T-helper 1 cell treated with Interleukin-12 subunit alpha and Interleukin-12 subunit beta and Interleukin-4 antibody, amounts not matched to agents 30 ng/mL and 1 ng/mL, for 36 hours (primary cell): Measurements from ENCODE around the gene SCAF1. TPM values are rescaled to one million over a fixed set of nuclear protein-coding genes. Genes with fewer than 3 reads are reported as not detected.

Experiments used
- intact Hi-C: fragments of 100-400 bp; cut with micrococcal nuclease; formaldehyde crosslinking; loops from one replicate; pipeline ENCODE4 v1.15.1; 2024
- total RNA-seq: library from RNA; stranded (reverse); gene quantifications from 2 replicates; pipeline ENCODE4 v1.2.3, GENCODE V29; 2022

The SCAF1 gene
- total RNA-seq, 1 donor from 2014 or later, result 72.1 TPM

DNA sequence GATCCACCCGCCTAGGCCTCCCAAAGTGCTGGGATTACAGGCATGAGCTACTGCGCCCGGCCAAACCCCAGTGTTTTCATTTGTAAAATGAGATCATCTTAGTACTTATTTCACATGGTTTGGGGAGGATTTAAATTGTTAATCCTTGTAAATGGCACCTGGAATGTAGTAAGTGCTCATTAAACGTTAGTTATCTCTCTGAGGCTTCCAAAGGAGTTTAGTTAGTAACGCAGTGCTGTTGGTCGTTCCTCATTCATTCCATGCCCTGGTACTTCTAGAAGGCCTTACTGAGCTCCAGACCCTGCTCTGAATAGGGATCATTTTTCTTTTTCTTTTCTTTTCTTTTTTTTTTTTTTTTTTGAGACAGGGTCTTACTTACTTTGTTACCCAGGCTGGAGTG is 54.1 kb downstream of the SCAF1 start:
- intact Hi-C loops, result loop anchor here (10.0 kb wide), 1 partner anchor 289 kb away; no protein-coding TSS in a partner anchor

- intact Hi-C loops, result loop anchor here (10.0 kb wide), 1 partner anchor 288 kb away; no protein-coding TSS in a partner anchor
Observed at GRCh38 chr19:49696865-49697264, 54.9 kb downstream of the SCAF1 start.

- intact Hi-C loops, result loop anchor here (10.0 kb wide), 1 partner anchor 285 kb away; no protein-coding TSS in a partner anchor
Observed at GRCh38 chr19:49699364-49699763, 57.4 kb downstream of the SCAF1 start.

DNA sequence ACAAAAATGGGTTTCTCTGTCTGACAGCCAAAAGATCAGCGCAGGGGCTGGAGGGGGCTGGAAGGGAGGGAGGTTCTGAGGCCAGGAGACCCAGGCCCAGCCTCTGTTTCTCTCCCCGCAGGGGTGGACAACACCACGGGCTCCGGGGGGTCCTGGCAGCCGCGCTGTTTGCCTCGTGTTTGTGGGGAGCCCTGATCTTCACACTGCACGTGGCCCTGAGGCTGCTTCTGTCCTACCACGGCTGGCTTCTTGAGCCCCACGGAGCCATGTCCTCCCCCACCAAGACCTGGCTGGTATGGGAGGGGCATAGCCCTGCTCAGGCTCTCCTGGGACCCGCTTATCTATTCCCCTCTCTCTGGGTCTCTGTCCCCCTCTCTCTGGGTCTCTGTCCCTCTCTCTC is 58.6 kb downstream of the SCAF1 start:
- intact Hi-C loops, result no loop called here

DNA sequence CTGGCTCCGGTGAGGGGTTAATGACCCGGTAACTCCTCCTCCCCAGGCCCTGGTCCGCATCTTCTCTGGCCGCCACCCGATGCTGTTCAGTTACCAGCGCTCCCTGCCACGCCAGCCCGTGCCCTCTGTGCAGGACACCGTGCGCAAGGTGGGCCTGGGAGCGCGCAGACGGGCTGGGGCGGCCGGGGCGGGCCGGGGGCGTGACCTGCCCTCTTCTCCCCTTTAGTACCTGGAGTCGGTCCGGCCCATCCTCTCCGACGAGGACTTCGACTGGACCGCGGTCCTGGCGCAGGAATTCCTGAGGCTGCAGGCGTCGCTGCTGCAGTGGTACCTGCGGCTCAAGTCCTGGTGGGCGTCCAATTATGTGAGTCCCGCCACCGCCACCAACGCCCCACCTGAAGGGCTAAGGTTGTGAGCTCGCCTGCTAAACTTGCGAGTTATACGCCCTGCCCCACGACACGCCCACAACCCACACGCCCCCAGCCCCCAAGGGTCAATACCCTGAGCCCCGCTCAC is 59.3 kb downstream of the SCAF1 start:
- intact Hi-C loops, result no loop called here

- intact Hi-C loops, result no loop called here
Observed at GRCh38 chr19:49704888-49705642, 63.1 kb downstream of the SCAF1 start.

- intact Hi-C loops, result no loop called here
Observed at GRCh38 chr19:49705919-49706318, 63.9 kb downstream of the SCAF1 start.

Other genes with a start within 250 kb of the SCAF1 start
- not detected in 2 replicates for gene PTH2, start 218.8 kb upstream of the SCAF1 start, total RNA-seq
- gene GFY, start 216.8 kb upstream of the SCAF1 start, total RNA-seq, result not detected in 2 replicates
- 0.07 and 0.15 TPM in 2 replicates for gene SLC17A7, start 200.7 kb upstream of the SCAF1 start, total RNA-seq
- gene PIH1D1, start 190.4 kb upstream of the SCAF1 start, total RNA-seq, result 136 TPM in 2 replicates
- gene ALDH16A1, start 189.0 kb upstream of the SCAF1 start, total RNA-seq, result 33.7 and 34.2 TPM in 2 replicates
- gene FLT3LG, start 168.0 kb upstream of the SCAF1 start, total RNA-seq, result 319 and 325 TPM in 2 replicates
- 2,098 and 2,177 TPM in 2 replicates for gene RPL13A, start 154.6 kb upstream of the SCAF1 start, total RNA-seq
- 1,814 and 1,819 TPM in 2 replicates for gene RPS11, start 145.8 kb upstream of the SCAF1 start, total RNA-seq
- 10.1 and 11.0 TPM in 2 replicates for gene FCGRT, start 129.5 kb upstream of the SCAF1 start, total RNA-seq
- 1.9 and 2.0 TPM in 2 replicates for gene RCN3, start 114.2 kb upstream of the SCAF1 start, total RNA-seq
- gene NOSIP, start 61.7 kb upstream of the SCAF1 start, total RNA-seq, result 214 and 215 TPM in 2 replicates
- 0.88 and 1.4 TPM in 2 replicates for gene PRRG2, start 60.9 kb upstream of the SCAF1 start, total RNA-seq
- gene PRR12, start 51.0 kb upstream of the SCAF1 start, total RNA-seq, result 41.8 and 42.2 TPM in 2 replicates
- gene RRAS, start 2.1 kb upstream of the SCAF1 start, total RNA-seq, result 12.0 and 13.0 TPM in 2 replicates
- gene IRF3, start 23.6 kb downstream of the SCAF1 start, total RNA-seq, result 151 and 158 TPM in 2 replicates
- 58.4 and 62.9 TPM in 2 replicates for gene BCL2L12, start 23.7 kb downstream of the SCAF1 start, total RNA-seq
- gene PRMT1, start 35.1 kb downstream of the SCAF1 start, total RNA-seq, result 186 and 189 TPM in 2 replicates
- gene ADM5, start 47.4 kb downstream of the SCAF1 start, total RNA-seq, result 3.9 and 4.4 TPM in 2 replicates
- 4.3 and 5.1 TPM in 2 replicates for gene CPT1C, start 48.9 kb downstream of the SCAF1 start, total RNA-seq
- 3.5 and 4.0 TPM in 2 replicates for gene TSKS, start 121.1 kb downstream of the SCAF1 start, total RNA-seq
- 72.1 and 74.0 TPM in 2 replicates for gene AP2A1, start 124.8 kb downstream of the SCAF1 start, total RNA-seq
- gene FUZ, start 171.1 kb downstream of the SCAF1 start, total RNA-seq, result 10.0 and 11.7 TPM in 2 replicates
- 57.8 and 59.5 TPM in 2 replicates for gene MED25, start 176.1 kb downstream of the SCAF1 start, total RNA-seq
- gene PTOV1, start 208.9 kb downstream of the SCAF1 start, total RNA-seq, result 77.9 and 85.2 TPM in 2 replicates
- gene PNKP, start 225.4 kb downstream of the SCAF1 start, total RNA-seq, result 178 and 185 TPM in 2 replicates
- 20.1 and 20.4 TPM in 2 replicates for gene AKT1S1, start 235.1 kb downstream of the SCAF1 start, total RNA-seq
- gene TBC1D17, start 235.5 kb downstream of the SCAF1 start, total RNA-seq, result 41.2 and 46.3 TPM in 2 replicates